ENCODE measurements around the gene RPL7L1. TPM values are rescaled to one million over a fixed set of nuclear protein-coding genes. Genes with fewer than 3 reads are reported as not detected.

RPL7L1 gene
- total RNA-seq, 1 experiment from 2014 or later = 147 TPM

- Histone ChIP-seq H3K36me3 (peaks cover 38% of the 10 kb centered on the region), H3K4me1 (no peaks in the 10 kb centered on the region), H3K27ac (no peak overlapping the region)
Measured at GRCh38 chr6:42935322-42935721, 55.9 kb downstream of the RPL7L1 start.

GRCh38 chr6:42936398-42936797 lies 57.0 kb downstream of the RPL7L1 start:
- no peak for DNase-seq
- no peak overlapping the region for H3K27ac ChIP-seq
- no peaks in the 10 kb centered on the region for H3K4me1 ChIP-seq
- no peaks in the 10 kb centered on the region for H3K27me3 ChIP-seq
- no peaks in the 10 kb centered on the region for H3K9me3 ChIP-seq (replicated peaks)
- H3K36me3 ChIP-seq = peaks cover 40% of the 10 kb centered on the region
- no peak overlapping the region for H3K4me3 ChIP-seq

More at GRCh38 chr6:42935322-42935721, 55.9 kb downstream of the RPL7L1 start:
- Histone ChIP-seq H3K4me3 (no peak overlapping the region), H3K27me3 (no peaks in the 10 kb centered on the region), H3K9me3 (replicated peaks) (no peaks in the 10 kb centered on the region)
- DNase-seq = no peak

- Histone ChIP-seq H3K27ac (no peak overlapping the region), H3K4me1 (no peaks in the 10 kb centered on the region), H3K36me3 (peaks cover 43% of the 10 kb centered on the region), H3K27me3 (no peaks in the 10 kb centered on the region), H3K4me3 (no peak overlapping the region), H3K9me3 (replicated peaks) (no peaks in the 10 kb centered on the region)
- DNase-seq = no peak
Measured at GRCh38 chr6:42937548-42938427, 58.4 kb downstream of the RPL7L1 start.

GRCh38 chr6:42938428-42938796 lies 59.0 kb downstream of the RPL7L1 start:
- Histone ChIP-seq H3K4me1 (no peaks in the 10 kb centered on the region), H3K27me3 (no peaks in the 10 kb centered on the region), H3K4me3 (no peak overlapping the region), H3K36me3 (peaks cover 43% of the 10 kb centered on the region), H3K9me3 (replicated peaks) (no peaks in the 10 kb centered on the region), H3K27ac (no peak overlapping the region)
- no peak for DNase-seq

- no peak overlapping the region for H3K4me3 ChIP-seq
- H3K27ac ChIP-seq = no peak overlapping the region
- no peaks in the 10 kb centered on the region for H3K4me1 ChIP-seq
- DNase-seq = no peak
- H3K9me3 ChIP-seq (replicated peaks) = no peaks in the 10 kb centered on the region
- peaks cover 40% of the 10 kb centered on the region for H3K36me3 ChIP-seq
- no peaks in the 10 kb centered on the region for H3K27me3 ChIP-seq
Measured at GRCh38 chr6:42938987-42939809, 59.8 kb downstream of the RPL7L1 start.

Other genes starting within 250 kb of the RPL7L1 start
- gene PRPH2, start 157.0 kb upstream of the RPL7L1 start, total RNA-seq (2014; rRNA removed; shearing (Covaris generic)) = 1.9 and 2.1 TPM in 2 replicates
- 34.1 and 38.0 TPM in 2 replicates for gene TBCC, start 133.5 kb upstream of the RPL7L1 start, total RNA-seq (2014; rRNA removed; shearing (Covaris generic))
- gene BICRAL, start 97.6 kb upstream of the RPL7L1 start, total RNA-seq (2014; rRNA removed; shearing (Covaris generic)) = 4.4 and 4.8 TPM in 2 replicates
- gene PTCRA, start 36.4 kb downstream of the RPL7L1 start, total RNA-seq (2014; rRNA removed; shearing (Covaris generic)) = not detected in 2 replicates
- 40.9 and 45.3 TPM in 2 replicates for gene CNPY3, start 49.9 kb downstream of the RPL7L1 start, total RNA-seq (2014; rRNA removed; shearing (Covaris generic))
- gene GNMT, start 81.1 kb downstream of the RPL7L1 start, total RNA-seq (2014; rRNA removed; shearing (Covaris generic)) = 0.15 TPM in 1 of 2 replicates, not detected in the other
- 11.4 and 11.5 TPM in 2 replicates for gene PEX6, start 99.6 kb downstream of the RPL7L1 start, total RNA-seq (2014; rRNA removed; shearing (Covaris generic))
- gene PPP2R5D, start 105.0 kb downstream of the RPL7L1 start, total RNA-seq (2014; rRNA removed; shearing (Covaris generic)) = 70.2 and 71.9 TPM in 2 replicates
- 67.6 and 81.1 TPM in 2 replicates for gene MEA1, start 134.3 kb downstream of the RPL7L1 start, total RNA-seq (2014; rRNA removed; shearing (Covaris generic))
- 115 and 123 TPM in 2 replicates for gene KLHDC3, start 134.6 kb downstream of the RPL7L1 start, total RNA-seq (2014; rRNA removed; shearing (Covaris generic))
- 95.4 and 95.8 TPM in 2 replicates for gene RRP36, start 142.0 kb downstream of the RPL7L1 start, total RNA-seq (2014; rRNA removed; shearing (Covaris generic))
- 14.8 and 15.2 TPM in 2 replicates for gene CUL7, start 174.2 kb downstream of the RPL7L1 start, total RNA-seq (2014; rRNA removed; shearing (Covaris generic))
- gene MRPL2, start 179.8 kb downstream of the RPL7L1 start, total RNA-seq (2014; rRNA removed; shearing (Covaris generic)) = 25.8 and 26.2 TPM in 2 replicates
- 10.5 and 13.2 TPM in 2 replicates for gene KLC4, start 180.0 kb downstream of the RPL7L1 start, total RNA-seq (2014; rRNA removed; shearing (Covaris generic))
- 84.2 and 88.3 TPM in 2 replicates for gene PTK7, start 196.7 kb downstream of the RPL7L1 start, total RNA-seq (2014; rRNA removed; shearing (Covaris generic))